Hepatocyte (in vitro differentiated cells): ENCODE results near the gene MCL1. TPM values are rescaled to one million over a fixed set of nuclear protein-coding genes. Genes with fewer than 3 reads are reported as not detected.

ENCODE experiments used
- DNase-seq: peaks from one replicate; pipeline ENCODE4 v3.0.0-alpha.2; 2016; ENCODE audit warnings: low spot score
- H2AFZ ChIP-seq: fragments of 200-600 bp; sonication (generic); 2 replicates; pipeline ENCODE4 v1.6.0; 2016; ENCODE audit warnings: antibody characterized with exemption, mild to moderate bottlenecking
- H3K27ac ChIP-seq: fragments of 200-600 bp; sonication (generic); 2 replicates; pipeline ENCODE4 v1.5.1; 2016; ENCODE audit warnings: mild to moderate bottlenecking
- H3K27me3 ChIP-seq: fragments of 200-600 bp; sonication (generic); 2 replicates; pipeline ENCODE4 v1.6.1; 2016
- H3K36me3 ChIP-seq: fragments of 200-600 bp; sonication (generic); replicated peaks from 2 replicates; pipeline ENCODE4 v1.5.1; 2016; ENCODE audit warnings: low read depth; ENCODE audit not compliant: insufficient read depth
- H3K4me1 ChIP-seq: fragments of 200-600 bp; sonication (generic); 2 replicates; pipeline ENCODE4 v1.5.1; 2016; ENCODE audit warnings: mild to moderate bottlenecking, moderate library complexity; ENCODE audit not compliant: insufficient read depth
- H3K4me2 ChIP-seq: fragments of 200-600 bp; sonication (generic); 2 replicates; pipeline ENCODE4 v1.6.0; 2016
- H3K4me3 ChIP-seq: fragments of 200-600 bp; sonication (generic); 2 replicates; pipeline ENCODE4 v1.5.1; 2016; ENCODE audit warnings: mild to moderate bottlenecking
- H3K79me2 ChIP-seq: fragments of 200-600 bp; sonication (generic); 2 replicates; pipeline ENCODE4 v1.6.0; 2017; ENCODE audit warnings: mild to moderate bottlenecking
- H3K9me2 ChIP-seq: fragments of 200-600 bp; sonication (generic); replicated peaks from 2 replicates; pipeline ENCODE4 v1.6.0; 2017; ENCODE audit warnings: mild to moderate bottlenecking; ENCODE audit not compliant: insufficient read depth
- H3K9me3 ChIP-seq: fragments of 200-600 bp; sonication (generic); 2 replicates; pipeline ENCODE4 v1.5.1; 2016; ENCODE audit warnings: low read depth, mild to moderate bottlenecking
- H4K20me1 ChIP-seq: fragments of 200-600 bp; sonication (generic); 2 replicates; pipeline ENCODE4 v1.6.0; 2016; ENCODE audit warnings: mild to moderate bottlenecking; ENCODE audit not compliant: insufficient read depth, poor library complexity, severe bottlenecking
- EZH2 ChIP-seq: fragments of 200-600 bp; sonication (generic); IDR thresholded peaks from 2 replicates; pipeline ENCODE4 v1.6.1; 2016; ENCODE audit warnings: antibody characterized with exemption, mild to moderate bottlenecking, borderline replicate concordance
- EZH2phosphoT487 ChIP-seq: fragments of 200-600 bp; sonication (generic); IDR thresholded peaks from one replicate; pipeline ENCODE4 v1.6.1; 2018; ENCODE audit warnings: antibody characterized with exemption, mild to moderate bottlenecking, low read depth, moderate library complexity; ENCODE audit not compliant: unreplicated experiment, severe bottlenecking
- WGBS: methylation state at CpG from one replicate; pipeline ENCODE4 v1.1.6; 2016; ENCODE audit warnings: low lambda C conversion rate; ENCODE audit errors: missing lambda C conversion rate; 5-methylcytosine and 5-hydroxymethylcytosine counted together
- polyA plus RNA-seq: library from polyadenylated mRNA; unstranded; fragments of >200 nt; fragmentation: Nextera tagmentation; extraction: Ambion mirVana; gene quantifications from 2 replicates; pipeline ENCODE4 v1.2.1, GENCODE V29; 2016
- total RNA-seq: library from RNA; depleted of rRNA; stranded (reverse); fragments of >200 nt; gene quantifications from 2 replicates; pipeline ENCODE4 v1.2.3, GENCODE V29; 2014
- TF ChIP-seq, protein P1 (sequence below): fragments of 200-600 bp; sonication (generic); IDR thresholded peaks from 2 replicates; pipeline ENCODE4 v1.5.1; 2016; ENCODE audit warnings: antibody characterized with exemption, mild to moderate bottlenecking; ENCODE audit not compliant: poor library complexity

MCL1 gene
- total and polyA plus RNA-seq, 2 experiments from 2014 or later, result 150 to 388 TPM

DNA sequence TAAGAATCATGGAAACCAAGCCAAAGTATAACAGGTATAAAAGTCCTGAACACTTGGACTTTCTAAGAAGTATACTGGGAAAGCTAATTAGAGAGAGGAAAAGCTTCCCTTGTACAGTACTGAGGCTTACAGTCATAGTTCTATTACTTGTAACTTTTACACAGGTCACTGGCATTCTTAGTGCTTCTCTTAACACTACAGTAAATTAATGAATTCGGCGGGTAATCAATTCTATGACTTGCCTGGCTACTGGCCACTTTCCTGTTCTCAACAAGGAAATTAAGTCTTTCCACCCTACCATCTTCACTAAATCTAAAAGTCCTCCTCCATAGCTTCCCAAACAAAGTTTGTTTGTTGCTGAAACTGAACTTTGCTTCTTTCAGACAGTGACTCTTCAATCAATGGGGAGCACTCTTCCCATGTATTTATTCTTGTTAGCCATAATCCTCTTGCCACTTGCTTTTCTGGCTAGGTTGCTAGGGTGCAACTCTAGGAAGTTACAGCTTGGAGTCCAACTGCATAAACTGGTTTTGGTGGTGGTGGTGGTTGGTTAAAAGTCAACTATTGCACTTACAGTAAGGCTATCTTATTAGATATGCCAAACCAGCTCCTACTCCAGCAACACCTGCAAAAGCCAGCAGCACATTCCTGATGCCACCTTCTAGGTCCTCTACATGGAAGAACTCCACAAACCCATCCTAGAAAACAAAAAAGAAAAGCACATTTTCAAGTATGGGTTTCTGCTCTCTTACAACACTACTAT lies 2.4 kb downstream of the MCL1 start:
- Histone ChIP-seq H2AFZ (no peak overlapping the region), H3K27me3 (no peaks in the 10 kb centered on the region), H3K4me1 (peaks cover 34% of the 10 kb centered on the region), H3K9me2 (no peaks in the 10 kb centered on the region), H3K9me3 (no peaks in the 10 kb centered on the region), H3K36me3 (peaks cover 6% of the 10 kb centered on the region), H4K20me1 (peaks cover 68% of the 10 kb centered on the region), H3K4me3 (peak overlapping the region; percentile 85), H3K79me2 (peaks cover 84% of the 10 kb centered on the region), H3K27ac (peak overlapping the region; percentile 100), H3K4me2 (peak overlapping the region; percentile 83)
- no peak for TF ChIP-seq EZH2
- no peak for TF ChIP-seq EZH2phosphoT487
- TF ChIP-seq, protein P1, sequence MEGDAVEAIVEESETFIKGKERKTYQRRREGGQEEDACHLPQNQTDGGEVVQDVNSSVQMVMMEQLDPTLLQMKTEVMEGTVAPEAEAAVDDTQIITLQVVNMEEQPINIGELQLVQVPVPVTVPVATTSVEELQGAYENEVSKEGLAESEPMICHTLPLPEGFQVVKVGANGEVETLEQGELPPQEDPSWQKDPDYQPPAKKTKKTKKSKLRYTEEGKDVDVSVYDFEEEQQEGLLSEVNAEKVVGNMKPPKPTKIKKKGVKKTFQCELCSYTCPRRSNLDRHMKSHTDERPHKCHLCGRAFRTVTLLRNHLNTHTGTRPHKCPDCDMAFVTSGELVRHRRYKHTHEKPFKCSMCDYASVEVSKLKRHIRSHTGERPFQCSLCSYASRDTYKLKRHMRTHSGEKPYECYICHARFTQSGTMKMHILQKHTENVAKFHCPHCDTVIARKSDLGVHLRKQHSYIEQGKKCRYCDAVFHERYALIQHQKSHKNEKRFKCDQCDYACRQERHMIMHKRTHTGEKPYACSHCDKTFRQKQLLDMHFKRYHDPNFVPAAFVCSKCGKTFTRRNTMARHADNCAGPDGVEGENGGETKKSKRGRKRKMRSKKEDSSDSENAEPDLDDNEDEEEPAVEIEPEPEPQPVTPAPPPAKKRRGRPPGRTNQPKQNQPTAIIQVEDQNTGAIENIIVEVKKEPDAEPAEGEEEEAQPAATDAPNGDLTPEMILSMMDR, result no peak
- WGBS, result 28% methylated on average over 2 of the region's 2 CpGs
- DNase-seq, result peak; percentile 11

DNA sequence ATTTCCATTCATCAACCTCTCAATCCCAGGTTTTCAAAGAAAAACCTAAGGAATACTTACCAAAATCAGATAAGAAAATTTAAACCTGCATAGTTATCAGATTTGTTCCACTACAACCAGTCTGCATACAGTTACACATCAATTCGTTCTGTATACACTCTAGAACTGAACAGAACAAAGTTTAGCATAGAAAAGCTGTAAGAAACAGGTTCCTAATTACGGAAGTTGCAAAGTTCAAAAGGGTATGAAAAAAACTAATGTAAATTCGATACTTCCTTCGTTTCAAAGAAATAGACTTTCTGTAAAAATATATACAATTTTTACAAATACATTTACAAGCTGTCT lies 3.1 kb downstream of the MCL1 start:
- 24% methylated on average over 4 of the region's 4 CpGs for WGBS
- peak overlapping the region; percentile 85 for H3K4me3 ChIP-seq
- no peaks in the 10 kb centered on the region for H3K27me3 ChIP-seq
- TF ChIP-seq EZH2phosphoT487, result no peak
- no peak for TF ChIP-seq EZH2
- TF ChIP-seq, protein P1, result no peak
- H3K79me2 ChIP-seq, result peaks cover 88% of the 10 kb centered on the region
- peak overlapping the region; percentile 100 for H3K27ac ChIP-seq
- H3K4me2 ChIP-seq, result peak overlapping the region; percentile 83
- DNase-seq, result no peak
- H4K20me1 ChIP-seq, result peaks cover 68% of the 10 kb centered on the region
- H3K9me2 ChIP-seq, result no peaks in the 10 kb centered on the region
- no peak overlapping the region for H2AFZ ChIP-seq
- H3K36me3 ChIP-seq, result peaks cover 6% of the 10 kb centered on the region
- no peaks in the 10 kb centered on the region for H3K9me3 ChIP-seq
- H3K4me1 ChIP-seq, result peaks cover 34% of the 10 kb centered on the region

DNA sequence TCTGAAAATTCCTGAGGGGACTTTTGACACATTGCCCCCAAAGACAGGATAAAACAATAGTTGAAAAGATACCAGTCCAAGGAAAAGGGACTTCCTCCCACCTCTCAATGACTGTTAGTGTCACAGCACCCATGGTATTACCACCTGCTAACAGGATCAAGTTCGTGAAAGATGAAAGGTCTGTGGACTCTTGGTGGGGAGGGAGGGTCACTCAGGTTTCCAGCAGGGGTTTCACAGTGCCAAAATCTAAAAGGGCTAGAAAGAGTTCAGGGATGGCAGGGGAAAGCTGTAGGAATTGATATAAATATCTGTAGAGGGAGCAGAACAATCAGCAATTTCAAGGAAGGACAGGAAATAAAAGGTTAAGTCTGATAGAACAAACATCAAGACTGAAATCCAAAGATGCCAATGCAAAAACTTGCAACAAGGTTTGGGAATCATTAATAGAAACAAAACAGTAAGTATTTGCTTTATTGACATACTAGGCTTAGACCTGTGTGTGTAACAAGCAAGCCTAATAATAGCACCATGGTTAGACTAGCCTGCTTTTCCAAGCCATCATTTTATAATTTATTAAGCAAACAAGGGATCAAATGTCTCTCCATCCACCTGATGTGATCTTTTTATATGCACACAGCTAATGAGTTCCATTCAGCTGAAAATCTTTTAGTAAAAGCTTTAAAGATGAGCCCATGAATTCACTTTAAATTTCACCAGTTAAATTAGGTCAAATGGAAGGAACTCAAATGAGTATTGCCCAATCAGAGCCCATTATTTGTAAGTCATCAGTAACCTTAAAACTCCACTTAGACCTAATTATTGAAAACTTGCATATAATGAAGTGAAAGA lies 3.7 kb downstream of the MCL1 start:
- Histone ChIP-seq H3K9me3 (no peaks in the 10 kb centered on the region), H3K79me2 (peaks cover 90% of the 10 kb centered on the region), H3K27ac (peak overlapping the region; percentile 100), H3K36me3 (peaks cover 6% of the 10 kb centered on the region), H2AFZ (no peak overlapping the region), H3K4me2 (peak overlapping the region; percentile 83), H3K4me3 (peak overlapping the region; percentile 85), H3K27me3 (no peaks in the 10 kb centered on the region), H3K9me2 (no peaks in the 10 kb centered on the region), H4K20me1 (peaks cover 73% of the 10 kb centered on the region), H3K4me1 (peaks cover 34% of the 10 kb centered on the region)
- DNase-seq, result peak; percentile 13
- WGBS, result 18% methylated on average over 1 of the region's 1 CpG
- no peak for TF ChIP-seq EZH2
- TF ChIP-seq, protein P1, result no peak
- no peak for TF ChIP-seq EZH2phosphoT487
